Stimulated activated CD4-positive, alpha-beta T cell treated with anti-CD3 and anti-CD28 coated beads, Interleukin-15, amount 100 ng/mL, for 48 hours (primary cell): ENCODE results near the gene EDA.

ENCODE experiments used
- DNase-seq, 2 donors: peaks; one replicate each; pipeline ENCODE4 v3.0.0-alpha.2; 2020; ENCODE audit warnings: low read depth in 2 of 2

EDA gene

DNA sequence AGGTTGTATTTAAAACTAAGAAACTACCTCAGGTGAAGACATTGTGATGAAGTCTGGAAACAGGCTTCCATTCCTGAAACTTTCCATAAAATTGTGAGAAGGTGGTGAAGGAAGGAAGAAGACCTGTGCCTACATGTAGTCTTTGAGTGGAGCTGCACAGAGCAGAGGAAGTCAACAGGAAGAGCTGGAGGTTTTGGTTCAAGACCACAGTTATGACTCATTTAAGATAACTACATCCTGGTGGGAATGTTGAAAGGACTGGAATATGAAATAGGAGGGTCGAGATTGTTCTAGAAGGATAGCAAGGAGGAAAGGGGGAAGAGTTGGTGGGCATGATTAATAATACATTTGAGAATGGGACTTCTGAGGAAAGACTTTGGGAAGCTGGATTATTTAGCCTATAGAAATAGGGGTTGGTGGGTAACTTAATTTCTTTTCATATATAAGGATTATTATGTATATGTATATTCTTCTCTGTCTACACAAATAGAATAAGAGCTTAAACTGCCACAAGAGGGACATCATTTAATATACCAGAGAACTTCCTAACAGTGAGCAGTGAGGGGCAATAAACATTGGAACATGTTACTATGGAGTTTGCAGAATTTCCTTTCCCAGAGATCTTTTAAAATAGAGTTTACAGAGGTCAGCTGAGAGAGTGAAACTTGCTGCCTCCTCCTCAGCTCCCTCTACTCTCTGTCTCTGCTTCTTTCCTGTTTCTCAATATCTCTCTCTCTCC is 410.4 kb downstream of the EDA start:
- DNase-seq = no peak

DNA sequence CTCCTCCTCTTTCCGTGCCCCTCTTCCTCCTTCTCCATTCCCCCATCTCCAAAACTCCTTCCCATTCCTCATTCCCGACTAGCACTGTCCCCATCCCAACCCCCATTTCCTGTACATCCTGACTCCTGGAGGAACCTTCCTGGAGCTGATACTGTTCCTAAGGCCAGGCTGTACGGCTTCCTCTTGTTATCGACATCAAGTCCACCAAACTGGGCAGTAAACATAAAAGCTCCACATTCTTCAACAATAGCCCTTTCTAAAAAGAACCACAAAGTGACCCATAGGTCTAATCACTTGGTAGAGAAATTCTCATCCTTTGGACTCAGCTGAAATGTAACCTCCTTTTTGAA is 410.9 kb downstream of the EDA start:
- no peak for DNase-seq

DNA sequence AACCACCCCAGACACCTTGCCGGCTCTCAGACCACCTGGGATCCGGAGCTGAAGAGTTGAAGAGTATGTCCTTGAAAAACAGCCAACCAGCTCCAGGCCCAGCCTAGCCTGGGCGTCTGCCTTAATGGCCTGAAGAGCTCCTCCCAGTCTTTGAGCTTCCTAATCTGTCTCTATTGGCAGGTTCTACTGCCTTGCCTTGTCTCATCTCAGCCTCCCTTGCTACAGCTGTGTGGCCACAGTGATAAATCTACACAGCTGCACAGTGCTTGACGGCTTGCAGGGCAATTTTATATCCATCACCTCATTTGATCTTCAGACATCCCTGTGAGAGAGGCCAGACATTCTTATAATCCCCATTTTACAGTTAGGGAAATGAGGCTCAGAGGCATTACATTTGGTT is 413.9 kb downstream of the EDA start:
- no peak for DNase-seq

DNA sequence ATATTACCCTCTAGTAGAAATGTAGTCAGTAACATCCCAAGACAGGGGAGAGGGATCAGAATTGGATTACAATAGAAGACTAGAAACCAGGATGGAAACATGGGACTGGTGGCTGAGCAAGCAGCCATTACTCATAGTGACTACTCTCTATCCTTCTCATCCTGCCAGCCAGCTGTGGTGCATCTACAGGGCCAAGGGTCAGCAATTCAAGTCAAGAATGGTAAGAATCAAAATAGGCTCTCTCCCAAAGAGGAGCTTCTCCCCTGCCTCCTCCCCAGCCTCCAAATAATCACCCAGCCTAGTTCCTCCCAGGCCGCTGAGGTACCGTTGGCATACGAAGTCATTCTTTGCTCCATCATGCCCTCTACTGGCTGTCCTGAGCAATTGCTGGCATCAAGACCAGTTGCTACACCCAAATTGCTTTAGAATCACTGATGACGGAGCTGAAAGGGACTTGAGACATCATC is 414.4 kb downstream of the EDA start:
- DNase-seq = peak in 1 of 2 donors; percentile 40

DNA sequence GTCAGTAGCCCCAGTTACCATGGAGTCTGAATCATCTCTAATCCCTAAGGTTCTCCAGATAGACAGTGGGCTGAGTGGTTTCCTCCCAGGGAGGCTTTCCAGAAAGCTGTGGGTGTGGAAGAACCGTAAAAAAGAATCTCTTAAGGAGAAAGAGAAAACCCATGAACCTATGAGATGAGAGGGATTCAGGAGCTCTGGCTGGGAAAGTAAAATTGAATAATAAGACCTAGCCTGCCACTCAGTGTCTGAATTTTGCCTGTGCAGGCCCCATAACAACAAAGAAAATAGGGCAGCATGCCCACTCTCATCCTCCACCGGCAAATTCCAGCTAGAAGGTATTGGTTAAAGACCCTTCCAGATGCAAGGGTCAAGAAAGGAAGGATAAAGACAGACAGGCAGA is 416.9 kb downstream of the EDA start:
- no peak for DNase-seq

DNA sequence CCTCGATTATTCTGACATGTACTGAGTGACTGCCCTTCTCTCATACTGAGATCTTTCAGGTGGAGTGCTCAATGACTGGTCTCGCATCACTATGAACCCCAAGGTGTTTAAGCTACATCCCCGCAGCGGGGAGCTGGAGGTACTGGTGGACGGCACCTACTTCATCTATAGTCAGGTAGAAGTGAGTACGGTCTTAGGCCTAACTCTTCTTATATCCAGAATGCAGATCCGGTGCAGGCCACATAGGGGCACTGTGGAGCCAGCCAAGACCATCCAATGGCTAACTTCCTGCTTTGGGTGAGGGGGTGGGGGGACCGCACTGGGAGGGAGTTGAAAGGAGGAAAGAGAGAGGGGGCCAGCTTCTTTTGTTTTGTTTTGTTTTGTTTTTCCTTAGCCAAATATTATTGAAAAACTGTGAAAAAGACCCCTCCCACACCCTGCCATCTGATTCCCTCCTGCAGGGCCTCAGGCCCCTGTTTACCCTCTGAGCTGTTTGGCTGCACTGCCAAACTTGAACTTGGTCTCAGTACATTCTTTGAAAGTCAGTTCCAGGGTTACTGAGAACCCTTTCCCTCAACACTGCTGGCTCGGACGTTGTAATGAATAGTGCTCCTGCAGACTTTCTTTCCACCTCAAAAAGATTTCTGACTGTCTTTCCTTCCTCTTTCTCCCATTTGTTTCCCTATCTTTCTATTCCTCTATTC is 417.6 kb downstream of the EDA start:
- DNase-seq = peak in 1 of 2 donors; percentile 14

DNA sequence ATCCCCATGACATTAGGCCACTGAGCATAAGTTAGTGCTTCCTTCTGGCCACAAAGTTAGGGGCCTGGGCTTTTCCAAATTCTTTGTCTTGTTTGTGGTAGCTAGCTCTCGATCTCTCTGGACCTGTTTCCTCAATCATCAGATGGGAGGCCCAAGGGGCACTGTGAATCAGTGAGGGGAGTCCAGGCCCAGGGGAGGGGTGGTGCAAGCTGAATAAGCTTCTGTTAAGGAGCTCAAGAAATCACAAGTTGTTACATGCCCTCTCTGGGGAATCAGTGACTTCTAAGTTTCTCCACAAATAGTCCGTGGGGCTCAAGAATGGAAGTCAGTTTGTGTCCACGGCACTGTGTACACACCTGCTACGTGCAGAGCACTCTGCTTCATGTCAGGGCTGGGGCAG is 418.7 kb downstream of the EDA start:
- DNase-seq = no peak

DNA sequence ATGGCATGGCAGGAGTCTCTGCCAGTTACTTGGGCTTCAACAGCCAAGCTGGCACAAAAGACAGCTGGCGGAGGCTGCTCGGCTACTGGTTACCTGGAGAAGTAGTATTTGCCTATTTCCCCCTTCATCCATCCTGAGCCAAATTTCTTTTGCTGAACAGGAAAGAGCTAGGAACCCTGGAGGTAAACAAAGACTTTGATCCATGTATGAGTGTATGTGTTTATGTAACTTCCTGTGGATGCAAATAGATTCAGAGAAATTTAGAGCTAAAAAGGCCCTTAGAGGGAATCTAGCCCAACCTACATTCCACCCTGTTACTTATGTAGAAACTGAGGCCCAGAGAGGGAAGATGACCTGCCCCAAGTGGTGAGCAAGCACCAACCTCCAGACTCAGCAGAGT is 422.6 kb downstream of the EDA start:
- no peak for DNase-seq

DNA sequence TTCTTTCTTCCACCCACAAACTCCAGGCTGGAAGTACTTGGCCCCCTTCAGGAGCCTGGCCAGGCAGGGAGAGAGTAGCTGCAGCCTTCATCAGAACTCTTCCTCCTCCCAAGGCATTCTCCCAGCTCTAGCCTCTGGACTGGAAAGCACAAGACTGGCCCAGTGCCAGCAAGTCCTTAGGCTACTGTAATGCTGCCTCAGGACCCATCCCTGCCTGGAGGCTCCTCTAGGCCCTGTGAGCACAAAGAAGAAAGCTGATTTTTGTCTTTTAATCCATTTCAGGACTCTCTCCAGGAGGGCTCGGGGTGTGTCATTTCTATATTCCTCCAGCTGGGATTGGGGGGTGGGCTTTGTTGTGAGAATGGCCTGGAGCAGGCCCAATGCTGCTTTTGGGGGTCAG is 423.0 kb downstream of the EDA start:
- no peak for DNase-seq

DNA sequence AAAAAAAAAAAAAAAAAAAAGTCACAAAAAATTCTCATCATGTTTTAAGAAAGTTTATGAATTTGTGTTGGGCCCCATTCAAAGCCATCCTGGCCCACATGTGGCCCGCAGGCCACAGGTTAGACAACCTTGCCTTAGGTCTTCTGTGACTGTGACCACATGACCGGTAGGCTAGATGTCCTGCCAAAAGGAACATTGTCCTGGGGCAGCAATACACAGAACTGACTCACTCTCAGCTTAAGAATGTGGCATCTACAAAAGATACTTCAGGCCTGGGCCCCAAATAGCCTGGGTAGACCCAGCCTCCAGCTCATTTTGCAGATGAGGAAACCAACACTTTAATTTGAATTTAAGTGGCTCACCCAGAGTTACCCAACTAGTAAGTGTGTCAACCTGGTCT is 423.8 kb downstream of the EDA start:
- DNase-seq = no peak

DNA sequence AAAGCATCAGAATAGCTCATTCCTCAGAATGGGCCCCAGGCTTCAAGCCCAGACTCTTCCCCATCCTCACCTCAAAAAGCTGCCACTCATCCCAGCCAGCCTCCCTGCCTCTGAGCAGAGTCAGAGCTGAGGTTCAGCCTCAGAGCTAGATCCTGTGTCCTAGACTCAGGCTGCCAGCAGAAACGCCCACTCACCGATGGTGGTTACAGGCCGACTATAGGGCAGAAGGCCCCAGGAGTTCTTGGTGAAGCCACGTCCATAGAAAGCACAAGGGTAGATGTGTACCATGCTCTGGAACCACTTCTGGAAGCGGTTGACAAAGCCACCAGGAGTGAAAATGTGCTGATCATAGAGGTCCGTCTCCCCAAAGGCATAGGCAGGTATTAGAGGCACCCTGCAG is 426.1 kb downstream of the EDA start:
- DNase-seq = no peak

DNA sequence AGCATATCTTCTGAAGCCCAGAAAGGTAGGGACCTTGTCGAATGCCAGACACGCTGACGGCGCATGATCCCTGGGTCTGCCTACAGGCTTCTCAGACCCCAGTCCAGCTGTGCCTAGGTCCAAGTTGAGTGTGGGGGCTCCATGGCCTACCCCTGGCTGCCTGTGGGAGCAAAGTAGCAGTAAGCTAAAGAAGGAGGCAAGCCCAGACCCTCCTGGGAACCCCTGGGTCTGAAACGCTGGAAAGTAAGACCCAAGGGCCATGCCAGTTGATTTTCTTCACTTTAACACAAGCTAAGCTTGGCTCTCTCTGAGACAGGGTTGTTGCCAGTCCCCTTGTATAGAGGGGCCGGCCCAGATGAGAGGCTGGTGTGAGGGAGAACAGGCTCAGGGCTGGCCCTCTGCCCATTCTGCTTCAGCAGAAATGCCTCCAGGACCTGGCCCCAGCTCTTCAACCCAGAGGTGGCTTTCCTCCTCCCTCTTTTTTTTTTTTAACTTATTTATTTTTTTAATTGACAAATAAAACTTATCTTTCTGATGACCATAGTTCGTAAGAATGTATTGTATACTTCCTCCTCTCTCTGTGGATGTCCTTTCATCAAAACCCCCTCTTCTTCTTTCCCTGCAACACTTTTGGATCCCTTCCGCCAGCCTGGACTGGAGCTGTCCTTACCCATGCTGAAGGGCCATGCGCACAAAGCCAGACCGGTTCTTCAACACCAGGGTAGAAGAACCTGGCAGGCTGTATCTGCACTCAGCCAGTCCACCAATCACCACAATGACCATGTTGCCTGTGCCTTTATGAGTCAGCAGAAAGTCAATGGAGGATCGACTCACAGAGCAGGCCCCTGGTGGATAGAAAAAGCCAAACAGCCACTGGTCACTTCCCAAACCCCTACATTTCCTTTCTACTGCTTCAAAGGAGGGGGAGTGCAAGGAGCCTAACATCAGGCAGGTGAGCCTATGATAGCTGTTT is 426.8 kb downstream of the EDA start:
- no peak for DNase-seq

DNA sequence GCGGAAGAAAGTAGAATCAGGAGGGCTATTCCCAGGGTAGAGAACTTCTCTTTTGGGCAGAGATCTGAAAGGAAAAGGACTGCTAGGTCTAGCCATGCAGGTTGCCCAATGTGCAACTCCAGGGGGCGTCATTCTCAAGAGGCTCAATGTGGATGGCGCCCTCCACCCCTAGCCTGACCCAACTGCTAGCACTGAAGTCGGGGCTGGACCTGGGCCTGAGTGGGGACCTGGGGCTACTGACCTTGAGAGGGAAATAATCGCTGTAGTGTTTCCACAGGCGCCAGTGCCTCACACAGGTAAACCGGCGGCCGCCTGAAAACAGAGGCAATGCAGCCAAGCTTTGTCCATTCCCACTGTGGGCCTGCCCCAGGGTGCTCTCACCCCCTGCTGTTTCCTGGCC is 427.8 kb downstream of the EDA start:
- no peak for DNase-seq

DNA sequence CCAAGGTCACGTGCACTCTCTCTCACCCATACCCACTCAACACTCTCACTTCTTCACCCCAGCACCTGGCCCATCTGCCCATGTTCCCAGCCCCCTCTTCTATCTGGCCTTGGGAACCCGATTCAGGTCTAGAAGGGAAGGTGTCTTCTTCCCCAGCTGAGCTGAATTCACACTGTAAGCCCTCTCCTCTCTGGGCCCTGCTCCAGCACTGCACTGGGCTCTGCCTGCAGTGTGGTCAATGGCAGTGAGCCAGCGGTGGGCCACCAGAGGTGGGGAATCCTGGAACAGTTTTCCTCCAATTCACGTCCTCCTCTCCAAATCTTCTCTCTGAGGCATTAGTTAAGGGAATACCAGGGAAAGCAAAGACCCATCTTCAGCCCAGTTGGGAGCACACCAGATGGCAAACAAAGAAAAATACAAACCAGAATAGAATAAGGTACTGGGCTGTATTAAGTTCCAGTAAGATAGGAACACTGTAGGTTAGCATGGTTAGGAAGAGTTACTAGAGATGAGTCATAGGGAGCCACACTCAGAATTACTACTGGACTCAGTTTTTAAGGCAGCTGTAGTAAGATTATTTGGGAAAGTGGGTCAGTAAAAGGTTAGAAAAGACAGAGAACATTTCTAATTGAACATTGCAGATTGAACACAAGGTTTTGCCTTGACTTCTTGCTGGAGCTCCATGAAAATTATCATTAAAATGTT is 428.8 kb downstream of the EDA start:
- DNase-seq = no peak

DNA sequence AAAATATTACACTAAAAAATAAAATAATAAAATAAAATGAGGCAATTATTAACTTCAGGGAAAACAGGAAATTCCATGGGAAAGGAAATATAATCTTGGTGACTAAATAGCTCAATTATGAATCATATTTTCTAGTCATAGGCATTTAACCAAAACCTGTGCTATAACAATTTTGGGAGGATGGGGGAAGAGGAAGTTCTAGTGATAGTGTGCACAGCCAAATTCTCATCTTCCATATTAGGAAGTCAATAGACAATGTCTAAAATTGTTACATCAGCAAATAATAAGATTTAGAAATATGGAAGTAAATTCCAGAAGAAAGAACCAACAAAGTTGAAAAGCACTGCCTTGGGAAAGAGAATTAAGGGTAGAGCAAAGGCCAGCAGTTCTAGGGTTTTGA is 431.1 kb downstream of the EDA start:
- no peak for DNase-seq

DNA sequence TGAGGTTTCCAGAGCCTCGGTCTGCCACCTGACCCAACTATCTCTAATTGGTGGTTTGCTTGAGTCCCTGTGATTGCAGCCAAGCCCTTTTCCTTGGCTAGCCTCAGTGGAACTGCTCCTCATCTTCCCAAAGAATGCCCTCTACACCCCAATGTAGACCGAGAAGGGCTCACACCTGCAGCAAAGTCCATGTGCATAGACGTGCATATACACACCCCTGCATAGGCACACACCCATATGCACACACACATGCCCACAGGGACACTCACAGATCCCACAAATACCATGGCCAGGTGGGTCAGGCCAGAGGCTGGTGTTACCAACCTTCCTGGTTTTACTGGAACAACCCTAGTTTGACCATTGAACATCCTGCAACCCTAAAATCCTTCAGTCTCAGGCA is 433.5 kb downstream of the EDA start:
- DNase-seq = no peak

DNA sequence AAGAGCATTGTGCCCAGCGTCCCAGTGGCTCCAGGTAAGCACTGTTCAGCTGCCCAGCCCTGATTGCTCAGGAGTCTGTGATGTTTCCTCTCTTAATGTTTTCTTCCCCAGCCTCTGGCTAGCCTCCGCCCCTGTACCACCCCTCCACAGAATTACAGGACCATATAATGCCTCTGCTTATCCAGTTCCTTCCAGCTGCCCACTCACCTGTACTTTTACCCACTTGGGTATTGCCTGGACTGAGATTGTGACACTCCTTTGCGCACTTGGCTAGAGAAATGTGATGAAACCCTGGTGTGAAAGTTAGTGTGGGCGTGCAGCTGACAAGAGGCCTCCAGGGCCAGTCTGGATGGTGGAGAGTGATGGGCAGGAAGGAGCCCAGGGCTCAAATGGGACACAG is 434.0 kb downstream of the EDA start, which contains the start of gene AWAT2:
Gene AWAT2, minus strand, starts transcription at position 14 of the 400 bp plus-strand sequence. Its CDS starts 6 bp downstream, at position 8.
- DNase-seq = no peak

DNA sequence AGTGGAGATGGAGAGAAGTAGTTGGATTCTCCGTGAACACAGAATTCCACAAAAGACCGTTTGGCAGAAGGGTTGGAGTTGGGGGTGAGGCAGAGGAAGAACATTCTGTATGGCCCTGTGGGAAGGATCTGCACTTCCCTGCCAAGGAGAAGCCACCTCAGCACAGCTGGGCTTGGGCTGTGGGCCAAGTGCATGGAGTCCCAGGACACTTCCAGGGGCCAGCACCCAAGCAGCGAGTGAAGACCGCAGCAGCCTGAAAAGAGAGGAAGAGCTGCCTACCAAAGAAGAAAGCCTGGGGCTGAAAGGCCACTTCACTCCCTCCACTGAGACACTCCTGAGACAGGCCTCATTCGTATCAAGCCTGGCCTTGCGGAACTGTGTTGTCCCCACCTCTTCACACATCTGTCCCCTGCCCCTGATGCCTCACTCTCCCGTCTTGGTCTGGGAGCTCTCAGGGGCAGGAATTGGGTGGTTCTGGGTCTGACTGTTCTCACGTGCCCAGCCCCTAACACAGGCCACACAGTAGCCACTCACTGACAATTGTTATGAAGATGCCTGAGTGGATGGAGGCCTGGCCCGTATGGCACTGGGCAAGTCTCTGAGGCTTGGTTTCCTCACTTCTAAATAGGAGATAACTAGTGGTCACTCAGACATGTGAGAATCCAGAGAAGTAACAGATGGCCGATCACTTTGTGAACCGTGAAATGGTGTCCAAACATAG is 437.1 kb downstream of the EDA start:
- no peak for DNase-seq

DNA sequence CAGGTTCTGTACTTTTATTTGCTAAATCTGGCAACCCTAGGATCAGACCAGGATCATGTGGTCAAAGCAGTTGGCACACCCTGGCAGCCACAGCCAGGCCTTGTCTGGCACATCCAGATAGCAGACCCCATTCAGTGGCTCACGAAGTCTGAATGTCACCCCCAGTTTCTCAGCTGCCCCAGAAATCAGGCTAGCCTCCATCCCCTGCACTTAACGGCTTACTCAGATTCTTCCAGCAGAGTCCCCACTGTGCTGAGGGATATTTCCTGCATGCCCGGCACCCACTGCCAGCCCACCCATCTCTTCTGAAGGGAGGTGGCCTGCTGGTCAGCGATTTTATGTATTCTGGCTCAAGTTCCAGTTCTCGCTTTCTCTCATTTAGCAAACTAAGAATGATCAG is 438.5 kb downstream of the EDA start:
- DNase-seq = no peak

DNA sequence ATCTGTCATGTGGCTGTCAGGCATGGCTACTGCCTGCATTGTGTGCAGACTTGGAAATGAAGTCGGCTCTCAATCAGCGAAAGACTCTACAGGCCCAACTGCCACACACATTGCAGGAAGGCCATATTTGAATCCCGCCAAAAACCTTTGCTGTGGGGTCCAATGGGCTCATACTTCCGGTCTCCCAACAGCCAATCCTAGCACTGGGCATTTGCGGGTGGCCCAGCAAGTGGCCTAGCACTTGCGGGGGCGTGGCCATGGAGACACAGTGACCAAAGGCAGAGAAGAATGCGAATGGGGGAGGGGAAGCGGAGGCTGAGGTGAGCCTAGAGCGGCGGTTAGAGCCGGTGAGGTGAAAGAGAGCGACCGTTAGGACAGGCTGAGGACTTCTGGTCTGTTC is 446.2 kb downstream of the EDA start, which contains the start of gene OTUD6A:
Gene OTUD6A, plus strand, starts transcription at position 382 of the 400 bp plus-strand sequence. CDS start 68 bp downstream, outside the sequence.
- DNase-seq = no peak
